KG1 (cell line): ENCODE results near the gene CACNA2D2.
"Not testable (repeated sequence)": the region's sequence is repeated elsewhere in the genome, so short reads cannot be mapped to it uniquely, and the experiment has no call there.

ENCODE experiments used
- DNase-seq: peaks from one replicate; lab custom pipeline; 2025; lab: John Stamatoyannopoulos, UW

CACNA2D2 gene

DNA sequence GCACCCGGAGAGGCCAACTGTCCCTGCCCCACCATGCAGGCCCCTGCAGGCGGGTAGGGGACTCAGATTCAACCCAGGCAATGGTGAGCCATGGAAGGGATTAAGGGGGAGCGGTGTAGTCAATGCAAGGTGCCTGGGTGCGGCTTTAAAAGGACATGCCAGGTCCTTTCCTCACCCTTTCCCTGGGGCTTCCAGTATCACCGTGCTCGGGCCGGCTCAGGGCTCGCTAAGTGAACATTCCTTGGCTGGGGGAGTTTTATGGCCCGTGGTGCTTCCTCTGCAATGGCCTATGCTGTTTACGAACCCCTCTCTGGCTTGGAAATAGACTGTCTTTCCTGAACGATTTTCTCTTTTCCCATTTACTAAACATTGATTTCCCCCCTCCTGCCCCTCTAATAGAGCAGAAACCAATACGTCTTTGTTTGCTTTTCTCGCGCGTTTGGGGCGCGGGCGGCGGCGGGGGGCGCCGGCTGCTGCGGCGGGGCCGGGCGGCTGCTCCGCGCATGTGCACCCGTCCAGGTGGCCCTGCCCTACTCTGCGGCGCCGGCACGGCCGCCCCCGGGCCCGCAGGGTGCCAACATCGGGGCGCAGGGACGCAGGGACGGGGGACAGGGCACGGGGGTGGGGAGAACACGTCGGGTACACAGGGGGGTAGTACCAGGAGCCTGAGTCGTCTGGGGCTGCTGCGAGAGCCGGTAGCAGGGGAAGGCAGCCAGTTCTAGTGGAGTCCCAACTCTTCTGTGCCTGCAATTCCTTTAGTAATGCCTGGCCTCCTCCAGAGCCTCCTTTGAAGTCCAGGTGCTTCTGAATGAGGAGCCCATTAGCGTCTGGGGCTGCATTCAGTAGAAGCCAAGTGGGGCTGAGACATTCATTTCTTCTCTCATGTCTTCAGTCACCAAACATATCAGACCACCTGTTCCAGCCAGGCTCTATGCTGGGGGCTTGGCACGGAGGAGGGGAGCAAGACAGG is 26.9 kb upstream of the CACNA2D2 start:
- no peak for DNase-seq

DNA sequence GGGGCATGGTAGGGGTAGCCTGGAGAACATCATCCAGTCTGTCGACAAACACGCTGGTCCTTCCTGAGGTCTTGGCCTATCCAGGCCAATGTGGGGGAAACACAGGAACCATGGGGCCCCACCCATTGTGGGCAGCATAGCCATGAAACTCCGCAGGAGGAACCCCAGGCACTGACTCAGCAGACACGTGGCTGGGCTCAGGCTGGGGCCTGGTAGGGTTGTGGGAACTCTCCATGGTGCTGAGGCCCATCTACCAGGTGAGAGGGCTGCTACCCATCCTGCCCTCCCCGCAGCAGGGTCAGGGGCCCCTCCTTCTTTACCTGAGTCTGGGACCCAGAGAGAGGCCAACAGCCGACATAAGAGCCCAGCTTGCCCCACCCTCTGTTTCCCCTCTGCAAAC is 22.6 kb upstream of the CACNA2D2 start:
- peak; percentile 7 for DNase-seq

DNA sequence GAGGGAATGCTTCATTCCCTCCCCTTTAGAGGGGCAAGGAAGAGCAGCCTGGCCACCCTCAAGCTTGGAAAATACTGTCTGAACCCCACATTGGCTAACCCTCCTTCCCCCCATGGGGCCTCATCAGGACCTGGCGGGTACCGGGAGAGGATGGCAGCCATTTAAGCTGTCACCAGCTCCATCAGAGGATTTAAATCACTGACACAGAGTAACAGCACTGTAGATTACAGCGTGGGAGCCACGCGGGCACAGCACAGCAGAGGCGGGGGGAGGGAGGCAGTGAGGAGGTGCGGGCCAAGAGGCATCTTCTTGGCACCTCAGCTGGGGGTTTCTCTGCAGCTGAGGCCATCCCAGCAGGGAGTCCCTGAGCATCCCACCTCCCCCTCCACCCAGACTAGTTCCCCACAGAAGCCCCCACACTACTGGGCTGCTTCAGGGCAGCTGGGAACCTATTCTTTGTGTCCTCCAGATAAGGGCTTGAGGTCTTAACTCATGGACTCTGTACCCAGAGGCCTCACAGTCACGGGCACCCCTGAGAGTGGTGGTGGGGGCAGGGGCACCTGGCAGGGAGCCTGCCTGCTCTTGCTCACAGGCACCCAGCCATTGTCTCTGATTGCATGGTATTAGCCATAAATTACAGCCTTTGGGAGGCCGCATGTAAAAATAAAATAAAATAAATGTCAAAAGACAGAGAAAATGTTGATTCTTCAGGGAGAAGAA is 21.9 kb upstream of the CACNA2D2 start:
- DNase-seq = no peak

DNA sequence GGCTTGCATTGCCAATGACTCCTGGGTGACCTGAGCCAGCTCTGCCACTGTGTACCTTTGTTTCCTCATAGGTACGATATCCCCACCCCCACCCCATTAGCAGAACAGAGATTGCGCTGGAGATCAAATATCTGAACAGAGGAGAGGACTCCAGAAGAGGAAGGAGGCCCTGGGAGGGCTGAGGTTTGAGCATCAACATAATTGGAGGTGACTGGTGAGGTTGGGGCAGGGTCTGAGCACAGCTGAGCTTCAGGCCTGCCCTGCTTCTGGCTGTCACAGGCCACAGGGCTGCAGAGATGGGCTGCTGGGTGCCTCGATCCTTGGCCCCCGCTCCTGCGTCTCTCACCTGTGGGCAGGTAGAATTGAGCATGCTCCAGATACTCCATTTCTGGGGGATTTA is 21.3 kb upstream of the CACNA2D2 start:
- DNase-seq = no peak

DNA sequence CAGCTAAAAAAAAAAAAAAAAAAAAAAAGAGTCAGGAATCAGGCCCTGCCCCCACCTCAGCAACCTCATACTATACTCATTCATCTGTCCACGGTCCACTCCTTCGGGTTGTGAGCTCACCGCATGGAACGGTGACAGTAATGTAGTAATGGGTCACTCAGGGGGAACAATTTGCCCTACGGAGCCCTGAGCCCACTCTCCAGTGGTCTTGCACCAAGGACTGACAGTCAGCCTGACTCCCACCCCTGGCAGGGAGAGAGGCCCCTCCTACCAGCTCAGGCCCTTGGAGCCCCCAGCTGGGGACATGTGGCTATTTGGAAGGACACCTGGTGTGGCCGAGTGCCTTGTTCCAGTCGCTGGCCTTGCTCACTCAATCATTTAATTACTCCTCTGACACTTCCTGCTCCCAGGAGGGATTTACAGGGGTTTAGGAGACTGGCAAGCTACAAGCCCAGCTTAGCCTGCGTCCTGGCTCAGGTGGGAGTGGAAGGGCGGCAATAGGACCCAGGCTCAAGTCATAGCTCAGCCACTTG is 19.9 kb upstream of the CACNA2D2 start:
- no peak for DNase-seq

DNA sequence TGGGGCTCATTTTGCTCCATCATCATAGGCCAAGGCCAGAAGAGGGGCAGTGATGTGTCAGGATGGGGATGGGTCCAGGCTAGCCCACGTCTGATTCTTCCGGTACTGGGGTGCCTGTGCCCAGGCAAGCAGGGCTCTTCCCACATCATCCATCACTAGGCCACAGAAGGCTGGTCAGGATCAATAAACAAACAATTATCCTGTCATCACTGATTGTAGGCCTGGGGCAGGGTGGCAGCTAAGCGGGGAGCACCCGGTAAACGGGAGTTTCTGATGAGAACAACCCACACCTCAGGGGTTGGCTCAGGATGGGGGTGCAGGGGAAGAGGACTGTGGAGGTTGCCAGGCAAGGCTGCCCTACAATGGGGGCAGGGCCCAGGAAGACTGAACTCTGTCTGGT is 18.1 kb upstream of the CACNA2D2 start:
- no peak for DNase-seq

DNA sequence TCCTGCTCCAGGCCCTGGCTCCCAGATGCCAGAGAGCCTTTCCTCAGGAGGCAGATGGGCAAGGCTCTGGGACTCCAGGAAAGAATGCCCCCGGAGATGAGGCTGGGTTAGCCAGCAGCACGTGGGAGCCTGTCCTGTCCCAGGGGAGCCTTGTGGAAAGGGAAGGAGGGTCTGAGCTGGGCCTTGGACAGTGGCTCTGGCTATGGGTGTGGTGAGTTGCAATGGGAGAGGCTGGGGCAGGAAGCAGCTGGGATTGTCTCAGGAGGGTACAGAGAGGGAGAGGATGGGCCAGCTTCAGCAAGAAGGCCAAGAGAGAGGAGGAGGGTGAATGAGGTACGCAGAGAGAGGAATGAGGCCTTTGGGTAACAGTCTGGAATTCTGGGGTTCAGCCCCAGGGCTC is 17.4 kb upstream of the CACNA2D2 start:
- no peak for DNase-seq

DNA sequence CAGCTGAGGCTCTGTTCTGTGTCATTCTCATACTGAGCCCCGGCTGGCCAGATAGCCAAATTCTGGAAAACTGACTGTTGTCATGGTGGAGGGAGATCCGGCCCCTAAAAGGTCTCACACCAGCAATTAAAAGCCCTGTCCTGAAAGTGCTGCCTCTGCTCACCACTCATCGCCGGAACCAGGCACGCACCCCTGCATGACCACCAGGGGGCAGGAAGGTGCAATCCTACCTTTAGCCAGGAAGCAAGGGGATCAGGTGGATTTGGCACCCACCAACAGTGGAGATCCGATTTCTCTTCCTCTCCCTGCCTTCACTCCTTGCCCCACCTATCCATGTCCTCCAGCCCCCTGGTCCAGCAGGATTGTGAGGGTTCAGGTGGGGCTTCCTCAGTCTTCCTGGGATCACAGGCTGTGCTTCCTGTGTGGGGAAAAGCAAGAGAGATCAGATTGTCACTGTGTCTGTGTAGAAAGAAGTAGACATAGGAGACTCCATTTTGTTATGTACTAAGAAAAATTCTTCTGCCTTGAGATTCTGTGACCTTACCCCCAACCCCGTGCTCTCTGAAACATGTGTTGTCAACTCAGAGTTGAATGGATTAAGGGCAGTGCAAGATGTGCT is 16.1 kb upstream of the CACNA2D2 start:
- peak; percentile 14 for DNase-seq

DNA sequence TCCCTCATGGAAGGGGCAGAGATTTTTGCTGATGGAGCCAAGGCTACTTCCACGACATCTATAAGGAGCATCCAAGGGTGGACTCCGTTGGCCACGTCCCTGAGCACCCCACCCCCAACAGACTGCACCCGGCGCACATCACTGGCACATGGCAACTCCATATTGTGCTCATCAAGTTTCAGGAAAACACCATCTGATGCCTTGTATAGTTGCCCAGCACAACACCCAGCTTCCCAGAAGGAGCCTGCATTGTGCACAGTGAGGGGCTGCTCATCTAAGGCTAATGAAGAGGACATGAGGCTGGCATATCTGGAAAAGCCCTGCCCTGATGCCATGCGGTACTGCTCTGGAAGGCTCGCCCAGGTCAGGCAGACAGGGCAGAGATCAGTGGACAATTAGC is 15.0 kb upstream of the CACNA2D2 start:
- DNase-seq = no peak

DNA sequence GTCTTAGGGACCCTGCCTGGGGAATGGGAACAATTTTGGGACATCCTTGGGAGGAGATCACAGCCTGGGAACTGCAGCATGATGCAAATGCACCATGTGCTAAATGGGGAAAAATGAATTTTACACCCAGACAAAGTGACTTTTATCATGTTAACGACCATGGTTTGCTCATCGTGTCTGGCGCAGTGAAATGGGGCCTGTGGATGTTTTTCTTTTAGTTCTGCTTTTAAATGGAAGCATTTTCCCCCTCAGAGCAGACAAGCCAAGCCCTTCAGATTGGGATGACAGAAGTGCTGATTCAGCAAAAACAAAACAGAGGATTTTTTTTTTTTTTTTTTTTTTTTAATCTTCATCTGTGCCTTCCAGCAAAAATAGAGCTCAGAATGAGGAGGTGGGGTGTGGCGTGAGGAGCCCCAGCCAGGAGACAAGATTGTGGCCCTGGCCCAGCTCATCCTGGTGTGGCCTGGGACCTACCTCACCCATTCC is 14.3 kb upstream of the CACNA2D2 start:
- no peak for DNase-seq

DNA sequence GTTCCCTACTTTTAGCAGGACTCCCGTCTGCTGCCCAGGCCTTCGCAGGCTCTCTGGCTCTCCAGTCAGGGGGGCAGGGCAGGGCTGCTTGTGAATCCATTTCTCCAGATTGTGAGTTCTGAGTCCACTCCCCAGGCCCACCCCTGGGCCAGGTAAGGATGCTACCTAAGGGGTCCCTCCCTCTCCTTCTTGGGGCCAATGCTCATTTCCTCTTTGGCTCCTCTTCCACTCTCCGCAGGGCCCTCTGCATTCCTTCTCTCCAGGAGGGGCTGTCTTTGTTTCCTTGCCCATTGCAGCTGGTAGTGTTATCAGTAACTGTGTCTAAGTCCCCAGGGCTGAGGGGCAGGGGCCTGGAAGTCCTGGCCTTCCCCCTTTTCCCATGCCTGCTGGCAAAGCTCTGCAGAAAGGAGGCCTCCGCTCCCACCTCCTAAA is 13.0 kb upstream of the CACNA2D2 start:
- no peak for DNase-seq

DNA sequence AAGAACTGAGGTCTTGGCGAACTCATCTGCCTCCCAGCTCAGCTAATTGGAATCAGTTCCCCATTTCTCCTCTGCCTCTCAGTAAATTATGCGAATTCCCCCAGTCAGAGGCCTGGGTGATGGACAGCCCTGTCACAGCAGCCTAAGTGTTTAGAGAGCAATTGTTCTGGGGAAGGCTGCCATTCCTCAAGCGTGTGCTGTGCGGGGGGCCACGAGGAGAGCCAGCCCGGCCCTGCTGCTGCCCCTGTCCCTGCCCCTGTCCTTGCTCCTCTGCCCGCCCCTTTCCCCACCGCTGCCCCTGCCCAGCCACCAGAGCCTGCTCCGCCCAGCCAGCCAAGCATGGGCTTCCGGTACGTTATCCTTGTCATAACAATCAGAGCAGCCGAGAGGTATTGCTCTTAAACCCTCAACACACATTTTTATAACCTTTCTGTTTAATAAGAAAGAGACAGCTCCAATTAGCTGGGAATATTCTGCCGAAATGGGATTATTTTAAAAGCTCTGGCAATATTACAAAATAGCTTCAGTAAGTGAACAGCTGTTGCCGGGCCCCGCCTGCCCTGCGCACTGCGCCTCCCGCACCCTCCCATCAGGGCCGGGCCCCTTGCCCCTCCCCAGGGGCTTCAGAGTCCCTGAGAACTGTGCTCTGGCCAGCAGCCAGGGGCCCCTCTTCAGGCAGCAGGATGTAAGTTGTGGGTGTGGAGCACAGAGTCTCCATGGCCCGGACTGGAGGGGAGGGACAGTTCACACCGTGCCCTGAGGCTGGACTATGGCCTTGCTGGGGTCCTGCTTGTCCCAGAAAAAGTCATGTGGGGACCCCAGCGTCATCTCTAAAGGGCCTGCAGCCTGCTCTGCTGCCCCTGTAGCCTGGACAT is 12.4 kb upstream of the CACNA2D2 start:
- DNase-seq = no peak

DNA sequence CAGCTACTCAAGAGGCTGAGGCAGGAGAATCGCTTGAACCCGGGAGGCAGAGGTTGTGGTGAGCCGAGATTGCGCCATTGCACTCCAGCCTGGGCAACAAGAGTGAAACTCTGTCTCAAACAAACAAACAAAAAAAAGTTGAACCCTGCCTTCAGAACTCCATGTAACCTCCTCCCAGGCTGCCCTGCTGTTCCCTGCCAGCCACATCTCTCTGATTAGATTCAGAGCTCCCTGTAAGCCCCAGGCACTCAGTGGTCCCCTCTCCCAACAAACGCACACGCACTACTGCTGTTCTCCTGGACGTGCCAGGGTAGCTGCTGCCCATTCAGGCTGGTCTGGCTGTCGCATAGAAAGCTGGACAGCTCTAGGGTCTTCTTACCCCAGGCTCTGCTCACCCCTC is 9.5 kb upstream of the CACNA2D2 start:
- not testable (repeated sequence) for DNase-seq

DNA sequence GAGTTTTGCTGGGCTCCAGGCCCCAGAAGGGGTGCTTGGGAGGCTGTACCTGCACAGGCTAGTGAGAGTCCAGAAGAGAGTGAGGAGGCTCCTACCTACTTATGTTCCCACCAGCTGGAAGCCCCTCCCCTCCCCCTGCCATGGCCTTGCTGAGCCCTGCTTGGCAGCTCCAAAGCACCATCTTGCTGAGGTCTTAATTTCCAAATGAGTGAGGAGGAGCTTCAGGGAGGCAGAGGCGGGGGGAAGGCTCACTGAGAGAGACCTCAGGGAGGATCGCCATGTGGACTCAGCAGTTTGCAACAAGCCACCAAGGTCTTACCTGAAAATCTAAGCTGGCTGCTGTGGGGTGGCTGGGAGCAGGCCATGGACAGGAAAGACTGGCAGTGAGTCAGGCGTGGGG is 8.7 kb upstream of the CACNA2D2 start:
- DNase-seq = no peak

DNA sequence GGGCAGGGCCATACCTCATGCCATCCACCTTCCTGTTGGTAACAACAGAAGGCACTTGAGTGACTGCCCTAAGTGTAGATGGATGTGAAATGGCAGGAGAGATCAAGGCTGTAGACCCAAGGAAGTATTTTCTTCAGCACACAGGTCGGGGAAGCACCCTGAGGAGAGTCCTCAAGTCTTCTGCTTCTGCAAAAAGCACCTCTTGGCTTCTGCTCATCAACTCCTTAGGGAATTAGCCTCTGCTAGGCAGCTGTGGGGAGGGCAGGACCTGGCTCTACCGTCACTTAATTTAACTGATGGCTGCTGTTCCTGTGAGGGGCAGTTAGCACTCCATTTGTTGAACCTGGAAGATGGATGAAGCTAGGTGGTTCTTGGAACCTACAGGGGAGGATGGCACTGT is 6.9 kb upstream of the CACNA2D2 start:
- DNase-seq = no peak

DNA sequence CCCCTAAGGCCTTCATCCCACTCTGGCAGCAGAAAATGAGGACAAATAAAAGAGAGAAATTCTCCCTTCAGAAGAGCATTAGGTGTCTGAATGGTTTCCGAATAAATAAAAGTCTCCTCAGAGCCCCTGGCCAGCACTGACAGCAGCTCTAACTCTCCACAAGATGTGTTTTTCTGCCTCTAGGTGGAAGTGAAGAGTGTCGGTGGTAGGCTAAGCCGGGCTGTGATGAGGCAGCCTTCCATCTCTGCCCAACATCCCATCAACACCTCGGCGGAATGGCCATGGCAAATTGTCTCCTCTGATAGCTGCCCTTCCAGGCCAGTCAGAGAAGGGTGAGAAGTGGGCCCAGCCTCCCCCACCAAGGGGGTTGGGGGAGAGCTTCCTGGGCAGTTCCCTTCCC is 6.3 kb upstream of the CACNA2D2 start:
- no peak for DNase-seq

DNA sequence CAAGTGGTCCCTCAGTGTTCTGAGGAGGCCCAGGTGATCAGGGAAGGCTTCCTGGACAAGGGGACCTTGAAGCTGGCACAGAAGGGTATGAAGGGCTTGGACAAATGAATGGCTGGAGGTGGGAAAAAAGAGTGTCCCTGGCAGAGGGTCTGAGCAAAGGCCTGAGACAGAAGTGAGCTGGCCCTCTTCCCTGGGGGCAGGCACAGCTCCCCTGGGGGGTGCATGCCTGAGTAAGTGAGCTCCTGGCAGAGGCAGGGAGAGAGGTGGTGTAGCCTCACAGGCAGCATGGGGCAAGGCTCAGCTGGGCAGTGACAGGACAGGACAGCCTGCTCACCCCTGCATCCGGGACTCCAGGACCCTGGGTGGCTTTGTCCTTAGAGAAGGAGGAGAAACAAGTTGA is 5.4 kb upstream of the CACNA2D2 start:
- DNase-seq = no peak

DNA sequence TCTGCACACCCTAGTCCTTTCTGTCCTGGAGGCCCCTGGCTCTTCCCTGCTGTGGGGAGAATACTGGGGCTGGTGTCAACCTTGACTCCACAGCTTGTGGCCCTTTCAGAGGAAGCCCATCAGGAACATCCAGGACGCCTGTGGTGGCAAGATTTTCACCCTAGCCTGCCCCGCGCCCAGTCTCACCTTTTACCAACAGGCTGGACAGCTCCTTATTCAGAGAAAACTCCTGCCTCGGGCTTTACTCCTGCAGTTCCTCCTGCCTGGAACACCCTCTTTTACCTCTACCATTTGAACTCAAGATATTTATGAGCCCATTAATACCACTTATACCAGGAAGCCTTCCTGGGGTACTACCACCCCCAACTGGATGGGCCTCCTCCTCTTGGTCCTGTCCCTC is 2.7 kb upstream of the CACNA2D2 start:
- DNase-seq = no peak

DNA sequence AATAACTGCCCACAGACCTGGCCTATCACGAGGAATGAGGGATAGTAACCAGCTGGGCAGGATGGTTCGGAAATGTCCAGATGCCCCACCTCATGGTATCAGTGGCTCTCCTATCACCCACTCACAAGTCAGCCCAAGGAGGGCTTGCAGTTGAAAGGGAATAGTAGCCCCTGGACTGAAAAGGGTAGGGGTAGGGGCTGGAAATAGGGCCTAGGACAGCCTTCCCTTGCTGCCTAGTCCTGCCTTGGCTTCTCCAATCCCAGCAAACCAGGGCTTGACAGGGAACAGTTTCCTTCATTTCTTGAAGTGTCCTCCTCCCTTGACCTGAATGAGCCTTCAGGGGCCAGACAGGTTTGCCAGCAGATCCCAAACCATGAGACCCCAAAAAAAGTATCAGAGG is 1.2 kb upstream of the CACNA2D2 start:
- DNase-seq = no peak

DNA sequence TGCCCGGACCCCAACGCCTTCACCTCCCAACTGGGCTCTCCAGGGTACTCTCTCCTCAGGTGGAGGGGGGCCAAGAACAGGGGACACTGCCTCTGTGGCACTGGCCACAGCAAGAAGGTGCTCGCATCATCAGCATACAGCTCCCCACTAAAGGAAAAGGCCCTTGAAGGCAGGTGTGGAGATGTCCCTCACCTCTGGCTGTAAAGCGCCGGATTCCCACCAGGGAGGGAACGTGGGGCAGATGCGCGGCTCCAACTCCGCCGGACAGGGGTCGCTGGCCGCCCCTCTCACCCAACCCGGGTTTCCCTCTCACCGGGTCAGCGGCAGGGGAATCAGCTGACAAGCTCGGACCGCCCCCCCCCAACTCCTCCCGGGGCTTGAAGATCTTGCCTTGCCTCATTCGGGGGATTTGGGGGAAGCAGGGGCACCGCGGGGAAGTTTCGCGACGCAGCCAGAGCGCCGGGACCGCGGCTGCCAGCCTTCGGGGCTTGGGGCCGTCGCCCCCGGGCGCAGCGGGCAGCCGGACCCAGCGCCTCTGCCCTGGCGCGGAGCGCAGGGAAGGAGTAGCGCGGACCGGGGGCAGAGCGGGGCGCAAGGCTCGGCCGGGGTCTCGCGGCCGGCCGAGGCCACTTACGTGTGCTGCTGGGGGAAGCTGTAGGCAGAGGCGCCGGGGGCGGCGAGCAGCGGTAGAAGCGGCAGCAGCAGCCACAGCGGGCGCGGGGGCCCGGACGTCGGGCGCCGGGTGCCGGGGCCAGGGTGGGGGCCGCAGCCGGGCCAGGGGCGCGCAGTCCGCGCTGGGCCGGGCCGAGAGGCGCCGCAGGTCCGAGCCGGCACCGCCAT is 630 bp downstream of the CACNA2D2 start:
- no peak for DNase-seq

DNA sequence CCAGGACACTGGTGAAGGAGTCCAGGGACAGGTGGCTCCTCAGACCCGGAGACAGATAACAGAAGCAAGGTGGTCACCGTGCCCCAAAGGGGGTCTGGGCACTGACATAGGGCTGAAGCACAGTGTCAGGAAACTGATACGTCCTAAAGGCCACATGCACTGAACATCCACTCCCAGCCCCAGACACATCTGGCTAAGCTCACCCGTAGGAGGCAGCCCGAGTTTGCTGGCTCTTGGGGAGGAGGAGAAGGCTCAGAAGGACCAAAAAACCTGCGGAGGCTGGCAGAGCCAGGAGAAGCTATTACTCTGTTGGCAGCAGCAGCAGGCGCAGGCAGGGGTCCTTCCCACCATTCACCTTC is 1.2 kb downstream of the CACNA2D2 start:
- DNase-seq = no peak
